CD4-positive, alpha-beta T cell treated with Interleukin-10 for 1 hour (primary cell): ENCODE measurements around the gene KRT71.
A peak's percentile ranks its signal among the peaks of the same experiment; 100 is the strongest.

Source experiments
- DNase-seq: peaks from one replicate; pipeline ENCODE4 v3.0.0-alpha.2; 2020

KRT71 gene

DNA sequence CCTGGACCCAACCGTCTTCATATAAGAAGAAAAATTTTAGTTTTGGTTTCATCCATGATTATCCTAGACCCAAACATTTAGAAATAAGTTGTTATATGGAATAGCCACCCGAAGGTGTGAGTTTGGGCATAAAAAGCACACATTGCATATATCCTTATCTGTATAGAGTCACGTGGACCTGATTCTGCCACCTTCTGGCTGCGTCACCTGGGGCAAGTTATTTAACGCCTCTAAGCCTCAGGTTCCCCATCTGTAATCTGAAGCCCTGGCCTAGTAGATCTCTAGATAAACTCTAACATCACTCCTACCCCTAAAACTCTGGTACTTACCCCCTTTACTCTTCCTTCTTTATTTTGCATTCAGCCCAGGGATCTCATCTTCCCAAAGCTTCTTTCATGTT is 18.5 kb downstream of the KRT71 start:
- no peak for DNase-seq

DNA sequence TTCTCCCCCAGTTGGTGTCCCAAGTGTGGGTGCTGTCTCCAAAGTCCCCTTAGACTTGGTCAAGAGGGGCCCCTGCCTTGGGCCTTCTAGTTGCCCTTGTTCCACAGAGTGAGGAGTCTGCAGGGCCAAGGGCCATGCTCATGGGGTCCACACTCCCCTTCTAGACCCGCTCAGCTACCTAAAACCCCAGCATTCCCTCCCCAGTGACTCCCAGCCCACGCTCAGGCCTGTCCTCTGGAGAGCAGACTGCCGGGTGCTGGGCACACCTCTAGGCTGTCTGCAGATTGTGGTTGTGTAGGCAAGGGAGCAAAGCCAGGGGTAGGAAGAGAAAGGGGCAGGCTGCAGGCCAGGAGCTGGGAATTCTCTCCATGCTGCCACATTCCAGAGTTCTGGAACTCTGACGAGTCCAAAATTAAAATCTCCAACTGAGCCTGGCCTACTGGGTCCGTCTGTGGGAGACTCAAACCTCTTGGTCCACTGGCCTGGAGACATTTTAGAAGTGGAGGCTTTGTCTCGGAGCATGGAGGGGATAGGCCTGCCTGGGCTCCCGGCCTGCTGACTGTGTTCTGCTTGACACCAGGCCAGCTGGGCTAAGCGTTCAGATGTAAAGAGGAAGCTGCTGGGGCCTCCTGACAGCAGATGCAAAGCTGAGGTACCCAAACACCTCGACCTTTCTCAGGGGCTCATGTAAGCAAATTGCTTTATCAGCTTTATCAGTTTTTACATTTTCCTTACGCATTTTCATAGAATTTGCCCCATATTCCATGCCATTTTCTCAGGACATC is 19.1 kb downstream of the KRT71 start:
- no peak for DNase-seq

DNA sequence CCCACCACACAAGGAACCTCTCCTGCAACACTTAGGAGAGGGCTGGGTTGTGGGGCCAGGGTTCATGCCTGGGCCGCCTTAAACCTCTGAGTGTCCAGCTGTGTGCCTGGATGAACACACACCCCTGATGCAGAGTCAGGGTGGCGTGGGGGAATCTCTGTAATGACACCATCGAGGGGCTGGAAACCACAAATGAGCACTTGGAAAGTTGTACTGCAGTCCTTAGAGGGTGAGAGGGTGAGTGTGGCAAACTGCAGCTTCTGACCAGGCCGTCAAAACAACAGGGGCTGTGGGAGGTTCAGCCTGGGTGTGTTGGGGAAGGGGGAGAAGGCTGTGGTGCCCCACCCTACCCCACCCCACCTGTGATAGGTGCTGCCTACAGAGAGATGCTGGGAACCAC is 20.3 kb downstream of the KRT71 start:
- DNase-seq, result no peak

DNA sequence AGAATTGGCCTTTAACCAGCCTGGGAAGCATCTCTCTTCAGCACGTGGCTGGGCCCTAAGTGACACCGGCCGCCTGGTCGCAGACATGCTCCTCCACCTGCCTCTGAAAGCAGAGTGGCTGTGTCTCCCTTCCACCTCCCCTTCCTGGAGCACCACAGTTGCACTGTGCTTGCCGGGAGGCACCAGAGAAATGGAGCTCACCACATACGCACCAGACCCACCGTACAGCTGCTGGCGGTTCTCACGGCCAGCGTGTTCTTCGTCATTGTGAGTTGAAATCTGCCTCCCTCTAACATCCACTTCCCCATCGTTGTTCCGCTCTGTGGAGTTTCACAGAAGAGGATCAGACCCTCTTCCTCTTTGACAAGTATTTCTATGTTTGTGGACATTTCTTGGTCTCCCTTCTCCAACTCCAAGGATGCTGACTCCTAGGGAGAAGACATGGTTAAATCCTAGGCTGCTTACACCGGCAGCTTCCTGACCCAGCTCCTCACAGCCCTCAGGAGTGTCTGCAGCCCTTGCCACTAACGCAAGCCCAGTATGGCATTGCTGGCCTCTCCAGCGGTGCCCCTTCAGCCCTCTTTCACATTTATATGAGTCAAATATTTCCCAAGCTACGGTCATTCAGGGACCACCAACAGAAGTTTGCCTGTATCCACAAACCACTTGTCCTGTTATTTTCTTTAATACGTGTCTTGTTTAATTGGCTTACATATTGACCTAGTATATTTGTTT is 21.2 kb downstream of the KRT71 start:
- no peak for DNase-seq

DNA sequence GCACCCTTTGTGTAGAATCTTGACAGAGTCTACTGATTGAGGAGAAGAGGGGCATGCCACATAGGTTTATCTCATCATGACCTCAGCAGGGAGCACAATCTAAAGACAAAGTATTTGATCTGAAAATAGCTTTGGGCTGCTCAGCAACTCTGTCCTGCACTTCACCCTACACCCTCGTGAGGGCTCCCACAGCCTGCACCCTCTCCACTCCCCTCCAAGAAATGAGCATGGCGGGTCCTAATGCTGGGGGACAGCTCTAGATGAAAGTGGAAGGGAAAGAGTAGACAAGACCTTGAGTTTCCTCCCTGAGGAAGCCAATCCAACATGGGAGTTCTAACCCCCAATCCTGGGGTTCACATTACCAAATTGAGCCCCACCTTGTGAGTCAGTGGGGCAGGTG is 22.0 kb downstream of the KRT71 start:
- no peak for DNase-seq

DNA sequence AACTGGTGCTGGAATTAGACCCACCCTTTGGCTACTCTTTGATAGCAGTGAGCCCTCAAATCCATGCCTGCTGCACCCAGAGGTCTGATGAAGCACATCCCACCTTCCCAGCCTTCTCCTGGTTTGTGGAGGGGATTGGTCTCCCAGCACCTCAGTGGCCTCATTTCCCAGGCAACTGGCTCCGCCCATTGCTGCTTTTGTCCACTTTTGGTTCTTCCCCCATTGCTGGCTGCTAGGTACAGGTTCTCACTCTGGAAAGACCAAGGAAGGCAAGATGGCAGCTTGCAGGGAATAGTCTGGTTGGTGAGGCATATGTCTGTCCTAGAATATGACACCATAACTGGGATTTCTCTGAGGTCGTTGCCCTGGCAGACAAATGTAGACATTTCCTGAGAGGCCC is 22.6 kb downstream of the KRT71 start:
- DNase-seq, result no peak

DNA sequence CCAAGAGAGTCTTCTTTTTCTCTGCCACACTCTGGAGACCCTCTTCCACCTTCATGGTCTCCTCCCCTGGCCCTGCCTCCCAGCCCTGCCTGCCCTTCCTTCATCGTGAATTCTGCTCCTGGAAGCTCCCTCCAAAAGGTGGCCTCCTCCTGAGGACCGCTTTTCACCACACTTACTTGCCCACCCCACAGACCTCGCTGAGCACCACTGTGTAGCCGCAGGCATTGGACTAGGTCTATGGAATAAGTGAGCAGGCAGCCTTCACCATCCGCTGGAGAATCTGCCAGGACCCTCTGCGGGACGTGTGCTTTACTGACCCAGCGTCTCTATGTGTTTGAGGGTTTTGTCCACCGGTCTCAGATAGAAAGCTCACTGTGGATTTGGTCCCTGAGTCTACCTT is 23.1 kb downstream of the KRT71 start:
- DNase-seq, result no peak

DNA sequence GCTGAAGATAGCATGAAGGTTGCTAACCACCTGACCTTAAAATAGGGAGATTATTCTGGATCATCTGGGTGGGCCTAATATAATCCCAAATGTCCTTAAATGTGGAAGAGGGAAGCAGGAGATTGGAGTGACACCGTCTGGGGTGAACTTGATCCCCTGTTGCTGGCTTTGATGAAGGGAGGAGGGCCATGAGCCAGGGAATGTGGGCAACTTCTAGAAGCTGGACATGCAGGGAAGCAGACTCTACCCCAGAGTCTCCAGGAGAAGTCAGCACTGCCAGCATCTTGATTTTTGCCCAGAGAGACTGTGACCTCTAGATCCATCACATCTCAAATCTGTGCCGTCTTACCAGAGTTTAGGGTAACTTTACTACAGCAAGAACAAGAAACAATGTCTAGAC is 23.5 kb downstream of the KRT71 start:
- no peak for DNase-seq

DNA sequence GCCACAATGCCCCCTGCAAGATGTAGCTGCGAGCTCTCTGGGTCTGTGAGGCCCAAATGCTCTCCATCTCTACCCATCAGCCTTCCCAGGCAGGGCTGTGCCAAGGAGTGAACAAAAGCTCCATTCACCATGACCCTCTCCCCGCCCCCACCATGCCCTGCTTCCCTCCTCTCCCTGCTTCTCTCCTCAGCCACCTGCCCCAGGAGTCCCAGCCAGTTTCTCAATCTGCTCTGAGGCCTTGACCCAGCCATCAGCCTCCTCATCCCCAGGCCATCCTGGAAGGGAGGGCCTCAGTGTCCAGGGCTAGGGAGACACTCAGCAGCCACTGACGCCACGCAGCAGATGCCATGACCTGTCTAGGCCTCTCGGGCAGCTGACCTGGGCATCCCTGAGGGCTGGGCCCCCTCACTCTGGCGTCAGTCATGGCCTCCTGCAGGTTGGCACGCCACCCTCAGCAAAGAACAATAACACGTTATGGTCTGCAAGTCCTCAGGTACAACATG is 24.3 kb downstream of the KRT71 start:
- no peak for DNase-seq

DNA sequence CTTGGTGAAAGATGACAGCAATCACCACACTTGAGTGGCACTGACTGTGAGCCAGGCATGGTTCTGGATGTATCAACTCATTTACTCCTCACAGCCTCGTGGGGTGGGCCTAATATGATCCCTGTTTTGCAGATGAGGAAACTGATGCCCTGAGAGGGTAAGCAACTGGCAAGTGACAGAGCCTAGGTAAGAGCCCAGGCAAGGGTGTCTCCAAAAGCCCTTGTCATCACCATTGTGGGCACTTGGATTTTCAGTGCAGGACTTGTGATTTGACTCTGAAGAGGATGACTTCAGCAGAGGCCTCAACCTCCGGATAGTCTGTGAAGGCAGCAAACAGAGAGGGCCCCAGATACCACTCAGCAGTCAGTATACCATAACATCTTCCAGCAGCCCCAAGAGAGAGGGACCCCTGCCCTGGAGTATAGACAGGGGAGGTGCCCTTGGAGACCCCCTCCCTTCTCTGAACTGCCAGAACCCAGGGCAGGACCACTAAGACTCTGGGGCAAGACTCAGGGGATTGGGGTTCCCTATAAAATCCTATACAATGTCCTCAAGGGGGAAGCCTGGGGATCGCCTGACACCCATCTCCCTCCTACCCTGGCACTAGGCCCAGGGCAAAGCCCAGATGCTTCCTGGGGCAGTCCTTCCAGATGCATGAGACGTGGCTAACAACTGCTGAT is 25.7 kb downstream of the KRT71 start:
- DNase-seq, result no peak

DNA sequence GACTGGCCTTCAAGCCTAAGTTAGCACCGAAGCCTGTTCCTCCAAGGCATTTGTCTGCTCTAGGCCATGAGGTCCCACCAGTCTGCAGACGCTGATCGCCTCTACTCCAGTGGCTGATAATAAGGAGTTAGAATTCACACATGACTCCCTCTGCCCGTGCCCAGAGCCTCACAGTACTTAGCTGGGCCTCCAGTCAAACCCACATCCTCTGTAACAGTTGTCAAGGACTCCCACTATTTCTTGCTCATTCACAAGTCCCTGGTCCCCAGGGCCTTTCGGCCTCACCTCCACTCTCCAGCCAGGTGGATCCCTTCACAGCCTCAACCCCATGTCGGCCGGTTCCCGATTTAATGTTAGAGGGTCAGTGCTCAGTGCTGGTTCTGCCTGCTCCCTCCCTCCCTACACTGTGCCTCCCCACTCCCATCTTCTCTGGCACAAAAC is 26.4 kb downstream of the KRT71 start:
- DNase-seq, result peak; percentile 12

DNA sequence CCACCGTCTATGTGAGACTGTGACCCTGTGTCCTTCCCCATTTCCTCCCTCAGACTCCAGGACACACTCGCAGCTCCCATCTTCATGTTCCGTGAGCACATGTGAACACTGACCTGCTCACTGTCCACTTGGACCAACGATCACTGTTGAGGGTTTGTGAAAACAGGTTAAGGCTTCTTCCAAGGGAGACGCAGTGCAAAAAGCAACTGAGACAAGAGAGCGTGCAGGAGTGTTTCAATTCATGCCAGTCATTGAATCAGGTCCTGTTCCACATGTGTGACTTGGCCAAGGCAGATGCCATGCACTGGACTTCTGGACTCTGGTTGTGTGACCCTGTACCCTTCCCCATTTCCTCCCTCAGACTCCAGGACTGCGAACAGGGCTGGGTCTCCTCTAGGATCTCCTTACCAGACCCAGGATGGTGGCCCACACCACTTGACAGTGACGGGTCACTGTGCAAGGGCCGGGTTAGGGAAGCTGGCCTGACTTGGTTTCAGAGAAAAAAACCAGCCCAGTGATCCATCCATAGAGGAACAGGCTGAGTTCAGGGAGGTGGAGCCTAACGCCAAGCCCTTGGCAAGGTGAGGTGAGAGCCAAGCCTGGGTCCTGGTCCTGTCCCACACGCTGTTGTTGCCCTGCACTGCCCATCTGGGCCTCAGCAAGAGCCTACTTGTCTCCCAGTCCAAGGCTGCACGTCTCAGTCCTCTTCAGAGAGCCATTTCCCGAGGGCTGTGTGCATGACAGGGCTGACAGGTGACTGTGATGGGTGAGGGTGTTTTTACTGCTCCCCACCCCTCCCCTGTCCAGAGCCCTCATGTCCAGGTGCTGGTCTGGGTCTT is 27.1 kb downstream of the KRT71 start:
- DNase-seq, result no peak

DNA sequence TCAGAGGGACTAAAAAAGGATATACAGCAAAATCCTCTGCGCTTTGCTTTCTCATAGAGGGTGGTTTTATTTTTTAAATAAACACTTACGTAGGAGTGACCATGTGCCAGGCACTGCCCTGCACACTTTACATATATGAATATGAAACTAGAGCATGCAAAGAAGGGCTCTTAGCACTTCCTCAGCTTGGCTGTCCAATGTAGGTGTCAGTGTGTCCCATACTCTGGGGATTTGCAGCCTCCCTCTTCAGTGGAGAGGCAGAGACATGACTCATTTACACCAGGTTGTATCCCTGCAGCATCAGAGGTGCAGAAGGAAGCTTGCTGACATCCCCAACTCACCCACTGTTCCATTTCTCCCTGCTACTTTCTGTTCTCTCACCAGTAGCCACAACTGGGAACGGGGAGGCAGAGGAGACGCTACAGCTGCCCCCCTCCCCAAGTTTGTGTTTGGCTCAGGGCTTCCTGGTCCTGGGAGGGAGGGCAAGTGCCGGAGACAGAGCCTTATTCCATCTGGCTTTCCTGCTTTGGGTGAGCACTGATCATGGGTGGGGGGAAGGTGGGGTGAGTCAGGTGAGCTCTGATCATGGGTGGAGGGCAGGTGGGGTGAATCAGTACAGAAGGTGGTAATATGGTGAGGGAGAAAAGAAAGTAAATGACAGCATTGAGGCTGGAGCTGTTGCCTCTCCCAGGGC is 27.9 kb downstream of the KRT71 start:
- no peak for DNase-seq

DNA sequence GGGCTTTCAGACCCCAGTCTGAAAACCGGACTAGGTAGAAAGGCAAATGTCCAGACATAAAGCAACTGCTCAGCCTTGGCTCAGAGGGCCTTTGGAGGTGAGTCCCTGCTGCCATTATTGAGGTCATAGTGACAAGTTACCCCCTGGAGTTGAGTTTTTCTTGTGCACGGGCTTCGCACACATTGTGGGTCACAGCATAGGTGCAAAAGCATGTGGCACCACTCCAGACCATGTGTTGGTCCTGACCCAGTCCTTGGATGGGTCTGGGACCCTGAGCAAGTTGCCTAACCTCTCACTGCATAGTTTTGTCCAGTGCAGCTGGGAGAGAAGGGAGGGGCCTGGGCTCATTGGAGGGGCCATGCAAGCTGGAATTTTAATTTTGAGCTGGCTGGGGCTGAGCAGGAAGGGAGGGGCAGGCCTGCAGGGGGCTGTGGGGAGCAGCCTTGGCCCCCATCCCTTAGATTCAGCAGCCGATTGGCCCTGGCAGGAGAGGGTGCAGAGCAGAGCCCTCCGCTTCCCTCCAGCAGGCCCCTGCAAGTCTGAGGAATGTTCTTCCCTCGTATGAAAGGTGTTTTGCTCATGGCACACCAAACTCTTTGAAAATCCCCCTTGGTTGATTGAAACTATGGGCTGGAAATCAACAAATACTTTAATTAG is 28.6 kb downstream of the KRT71 start:
- no peak for DNase-seq

DNA sequence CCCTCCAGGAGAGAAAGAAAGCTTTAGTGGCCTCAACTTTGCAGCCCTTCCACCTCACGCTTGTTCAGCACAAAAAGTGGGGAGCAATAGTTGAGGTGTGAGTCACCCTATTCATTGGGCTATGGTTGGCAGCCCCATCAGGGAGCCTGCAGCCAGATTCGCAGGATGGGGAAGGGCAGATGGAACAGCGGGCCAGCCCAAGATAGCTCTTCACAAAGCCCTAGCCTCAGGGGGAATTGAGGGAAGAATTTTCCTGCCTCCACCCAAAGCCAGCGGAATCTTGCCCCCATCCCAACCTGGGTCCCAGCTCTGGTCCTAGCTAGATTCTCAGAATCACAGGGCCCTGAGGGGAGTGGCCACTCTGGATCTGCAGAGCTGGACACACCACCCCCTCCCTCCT is 29.1 kb downstream of the KRT71 start:
- DNase-seq, result no peak

DNA sequence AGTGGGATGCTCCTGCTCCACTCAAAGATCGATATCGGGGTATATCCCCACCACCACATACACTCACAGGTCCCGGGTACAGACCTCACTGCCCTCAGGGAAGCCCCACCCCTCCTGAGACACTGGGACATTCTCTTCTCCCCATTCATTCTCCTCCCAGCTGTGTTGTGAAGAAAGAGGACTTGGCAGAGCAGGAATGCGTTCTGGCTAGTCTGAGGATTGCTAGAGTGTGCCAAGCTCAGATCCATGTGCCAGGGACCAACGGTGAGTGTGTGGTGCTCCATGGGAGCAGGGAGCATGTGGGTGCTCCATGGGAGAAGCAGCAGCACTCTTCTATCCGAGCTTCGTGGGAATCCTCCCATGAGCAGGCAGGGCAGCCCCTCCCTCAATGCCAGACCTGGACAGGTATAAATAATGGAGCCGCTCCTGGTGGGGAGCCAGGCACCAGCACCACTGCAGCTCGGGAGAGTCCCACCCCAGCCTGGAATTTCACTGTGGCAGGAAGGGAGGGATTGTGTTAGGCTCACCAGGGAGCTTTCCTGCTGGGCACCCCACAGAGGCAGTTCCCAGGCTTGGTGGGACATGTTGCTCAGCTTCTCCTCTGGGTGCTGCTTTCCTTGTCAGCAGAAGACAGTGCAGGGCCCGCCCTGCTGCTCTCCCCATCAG is 30.5 kb downstream of the KRT71 start:
- no peak for DNase-seq

DNA sequence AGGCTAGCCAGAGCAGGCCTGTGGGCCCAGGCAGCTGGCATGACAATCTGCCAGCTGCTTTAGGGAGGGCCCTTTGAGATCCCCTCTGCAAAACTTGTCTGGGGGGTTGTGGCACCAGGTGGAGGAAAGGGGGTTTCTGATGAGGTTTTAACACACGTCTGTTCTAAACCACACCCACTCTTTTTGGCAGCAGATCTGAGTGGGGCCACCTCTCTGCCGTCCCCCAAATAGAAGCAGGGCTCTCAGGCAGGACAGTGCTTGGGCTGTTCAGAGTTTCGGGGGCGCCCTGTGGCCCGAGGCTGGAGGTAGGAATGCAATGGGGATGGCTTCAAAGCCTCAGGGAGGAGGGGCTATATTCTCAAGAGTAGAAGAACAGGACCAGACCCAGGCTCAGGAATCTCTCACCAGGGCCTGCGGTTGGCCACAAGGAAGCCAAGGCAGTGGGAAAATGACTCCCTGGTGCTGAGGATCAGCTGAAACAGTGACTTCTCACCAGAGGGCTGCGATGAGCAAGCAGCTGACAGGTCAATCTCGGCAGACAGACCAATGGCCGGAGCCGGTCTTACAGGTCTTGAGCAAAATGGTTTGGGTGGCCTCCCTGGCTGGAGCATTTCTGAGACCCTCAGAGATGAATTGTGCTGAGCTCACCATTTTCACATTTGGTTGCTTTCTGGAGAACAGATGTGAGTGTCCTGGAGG is 31.2 kb downstream of the KRT71 start:
- DNase-seq, result no peak

DNA sequence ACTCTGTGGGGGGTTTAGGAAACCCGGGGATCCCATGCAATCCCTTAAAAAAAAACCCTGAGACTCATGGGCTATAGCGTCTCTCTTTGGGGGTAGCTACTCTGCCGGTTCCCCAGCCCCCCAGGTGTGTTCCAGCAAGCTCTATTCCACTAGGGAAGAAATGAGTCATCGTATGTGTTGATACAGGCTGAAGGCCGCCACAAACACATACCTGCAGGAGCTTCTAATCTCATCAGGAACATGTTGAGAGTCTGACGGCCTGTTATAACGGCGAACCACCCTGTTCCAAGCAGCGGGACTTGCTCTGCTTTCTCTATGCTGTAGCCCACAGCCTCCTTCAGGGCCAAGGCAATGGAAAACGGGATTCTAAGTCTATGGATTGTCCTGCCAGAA is 31.8 kb downstream of the KRT71 start:
- no peak for DNase-seq

DNA sequence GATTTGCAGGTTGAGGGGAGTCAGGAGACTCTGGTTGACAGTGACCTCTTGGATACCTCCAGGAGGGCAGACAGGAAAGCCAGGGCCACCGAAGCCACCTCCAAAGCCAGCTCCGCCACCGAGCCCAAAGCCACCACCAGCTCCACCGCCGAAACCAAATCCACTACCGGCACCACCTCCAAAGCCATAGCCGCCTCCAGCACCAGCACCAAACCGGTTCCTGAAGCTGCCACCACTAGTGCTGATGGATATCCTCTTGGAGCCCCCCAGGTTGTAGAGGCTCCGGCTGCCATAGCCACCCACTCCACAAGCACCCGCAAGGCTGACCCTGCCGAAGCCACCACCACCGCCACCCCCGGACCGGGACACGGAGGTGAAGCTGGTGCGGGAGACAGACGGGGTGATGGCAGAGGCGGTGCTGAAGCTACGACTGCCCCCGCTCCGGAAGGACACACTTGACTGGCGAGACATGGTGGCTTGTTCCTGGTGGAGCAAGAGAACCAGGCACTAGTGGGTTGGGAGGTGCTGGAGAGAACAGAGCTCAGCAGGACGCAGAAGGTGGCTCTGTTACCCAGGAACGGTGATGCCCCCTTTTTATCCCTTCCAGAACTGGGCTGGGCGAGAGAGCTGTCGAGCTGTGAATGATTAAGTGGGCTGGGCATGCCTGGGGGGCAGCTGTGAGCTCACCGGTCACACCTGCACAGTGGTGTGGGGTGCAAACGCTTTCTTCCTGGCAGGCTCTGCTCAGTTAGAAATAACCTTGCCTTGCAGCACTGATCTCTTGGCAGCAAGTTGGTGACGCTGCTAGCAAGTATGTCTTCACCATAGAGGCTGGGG is 32.9 kb downstream of the KRT71 start, which contains the start of gene KRT5:
Gene KRT5, minus strand, starts transcription at position 569 of the 837 bp plus-strand sequence. Its CDS starts 98 bp downstream, at position 471.
- DNase-seq, result no peak

DNA sequence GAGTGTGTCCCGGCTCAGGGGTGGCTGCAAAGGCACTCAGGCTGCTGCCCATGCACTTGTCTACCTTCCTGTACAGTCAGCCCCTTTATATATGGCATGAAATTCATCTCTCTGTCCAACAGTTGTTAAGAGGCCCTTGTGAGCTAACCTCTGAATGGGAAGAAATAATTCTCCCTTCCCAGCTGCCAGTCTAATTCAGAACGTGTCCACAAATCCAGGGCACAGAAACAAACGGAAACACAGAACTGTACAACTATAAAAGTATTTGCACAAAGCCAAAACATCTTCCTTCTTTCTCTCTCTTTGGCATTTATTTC is 33.6 kb downstream of the KRT71 start:
- DNase-seq, result no peak
